PFSK-1 (cell line): ENCODE results near the gene DIAPH2.

Source experiments
- FOXP2 ChIP-seq: optimal IDR thresholded peaks from 2 replicates; pipeline ENCODE3; 2011; ENCODE audit warnings: borderline replicate concordance, control low read depth, inconsistent platforms; ENCODE audit not compliant: insufficient read depth; ENCODE audit errors: extremely low read length, extremely low read depth
- POLR2AphosphoS5 ChIP-seq: IDR thresholded peaks from 2 replicates; pipeline ENCODE4 v1.6.1; 2012; ENCODE audit warnings: low read depth, mild to moderate bottlenecking, control low read depth, low read length, moderate library complexity
- REST ChIP-seq, 2 experiments: IDR thresholded peaks; 2 replicates each; pipeline versions ENCODE4 v1.6.1 to v1.8.0; 2011 to 2012; ENCODE audit warnings: low read depth in 2 of 2, low read length in 2 of 2, control low read depth in 1 of 2, inconsistent platforms in 1 of 2, mild to moderate bottlenecking in 1 of 2, moderate library complexity in 1 of 2; ENCODE audit not compliant: insufficient read depth in 1 of 2
- SIN3A ChIP-seq: IDR thresholded peaks from 2 replicates; pipeline ENCODE4 v1.6.1; 2012; ENCODE audit warnings: mild to moderate bottlenecking, low read length, moderate library complexity, borderline replicate concordance; ENCODE audit not compliant: insufficient read depth
- TAF1 ChIP-seq: IDR thresholded peaks from 2 replicates; pipeline ENCODE4 v1.6.1; 2012; ENCODE audit warnings: low read length, control low read depth, borderline replicate concordance; ENCODE audit not compliant: insufficient read depth

The DIAPH2 gene

GRCh38 chrX:97330151-97330550 is 645.5 kb downstream of the DIAPH2 start:
- TF ChIP-seq SIN3A = no peak
- no peak for TF ChIP-seq FOXP2
- TF ChIP-seq REST (IDR thresholded peaks at IDR 0.05; ENCODE audit: insufficient read depth in 1 of 2, low read depth in 2 of 2, low read length in 2 of 2) = no peak
- TF ChIP-seq POLR2AphosphoS5 = no peak
- no peak for TF ChIP-seq TAF1

GRCh38 chrX:97332963-97333362 is 648.3 kb downstream of the DIAPH2 start:
- TF ChIP-seq TAF1 (no peak), POLR2AphosphoS5 (no peak), SIN3A (no peak), REST (IDR thresholded peaks at IDR 0.05; ENCODE audit: insufficient read depth in 1 of 2, low read depth in 2 of 2, low read length in 2 of 2) (no peak)

GRCh38 chrX:97334850-97335249 is 650.2 kb downstream of the DIAPH2 start:
- no peak for TF ChIP-seq TAF1
- TF ChIP-seq REST (IDR thresholded peaks at IDR 0.05; ENCODE audit: insufficient read depth in 1 of 2, low read depth in 2 of 2, low read length in 2 of 2) = no peak
- no peak for TF ChIP-seq SIN3A
- TF ChIP-seq FOXP2 = no peak
- TF ChIP-seq POLR2AphosphoS5 = no peak

DNA sequence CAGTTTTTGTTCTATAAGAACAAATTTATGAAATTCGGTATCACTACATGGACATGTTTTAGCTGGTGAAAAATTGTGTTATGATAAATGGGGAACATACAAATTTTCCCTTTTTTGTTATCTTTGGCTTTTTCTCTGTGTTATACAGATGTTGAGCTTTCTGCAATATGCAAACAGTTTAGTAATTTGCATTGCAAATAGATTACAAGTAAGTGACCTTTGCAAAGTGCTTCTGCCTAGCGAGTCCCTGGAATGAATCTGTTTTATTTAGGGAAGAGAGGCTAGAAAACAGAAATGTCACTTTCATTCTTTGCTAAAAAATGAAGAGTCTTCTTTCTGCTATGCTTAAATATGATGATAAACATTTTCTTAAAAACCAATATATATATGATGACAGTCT is 660.1 kb downstream of the DIAPH2 start:
- TF ChIP-seq TAF1 = no peak
- TF ChIP-seq REST (IDR thresholded peaks at IDR 0.05; ENCODE audit: insufficient read depth in 1 of 2, low read depth in 2 of 2, low read length in 2 of 2) = no peak
- TF ChIP-seq FOXP2 = no peak
- TF ChIP-seq POLR2AphosphoS5 = no peak
- TF ChIP-seq SIN3A = no peak

GRCh38 chrX:97358941-97359340 is 674.3 kb downstream of the DIAPH2 start:
- TF ChIP-seq SIN3A (no peak), POLR2AphosphoS5 (no peak), FOXP2 (no peak)
